ENCODE measurements around the gene PSMB5.
A peak's percentile ranks its signal among the peaks of the same experiment; 100 is the strongest.

The PSMB5 gene

DNA sequence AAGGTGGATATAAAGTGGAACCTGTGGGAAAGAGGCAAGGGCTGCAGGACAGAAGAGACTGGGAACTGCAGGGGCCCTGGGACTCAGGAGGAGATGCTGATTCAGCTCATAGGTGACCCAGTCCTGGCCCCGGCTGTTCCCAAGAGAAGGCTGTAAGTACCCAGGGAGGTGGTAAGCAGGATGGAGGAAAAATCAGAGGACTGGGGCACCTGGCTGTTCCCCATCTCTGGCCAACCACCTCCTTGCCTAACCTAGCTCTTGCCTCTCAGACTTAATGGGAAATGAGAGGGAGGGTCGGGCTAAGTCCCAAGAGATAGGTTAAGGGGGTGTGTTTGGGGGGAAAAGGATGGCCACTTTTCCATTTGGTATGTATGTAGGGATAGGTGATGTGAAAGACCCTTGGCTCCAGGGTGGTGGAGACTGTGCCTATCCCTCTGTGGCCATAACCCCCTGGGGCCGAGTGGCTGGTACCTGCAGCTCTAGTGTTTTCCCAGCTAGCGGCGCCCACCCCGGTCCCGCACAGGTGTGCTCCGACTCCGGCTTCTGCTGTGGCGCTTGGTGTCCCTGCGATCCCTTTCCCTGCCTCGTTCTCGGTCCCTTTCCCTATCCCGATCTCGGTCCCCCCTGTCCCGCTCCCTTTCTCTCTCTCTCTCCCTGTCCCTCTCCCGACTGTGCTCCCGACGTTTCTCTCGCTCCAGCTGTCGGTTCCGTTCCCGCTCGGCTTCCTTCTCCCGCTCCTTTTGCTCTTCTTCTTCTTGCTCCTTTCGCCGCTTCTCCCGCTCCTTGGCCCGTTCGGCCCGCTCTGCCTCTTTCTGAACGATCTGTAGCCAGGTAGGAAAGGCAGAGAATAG is 24.2 kb upstream of the PSMB5 start:
- Histone ChIP-seq H3K9me3 (ENCODE audit: control insufficient read depth, insufficient read depth, low read depth, low read length) (no peaks in the 10 kb centered on the region), H3K4me1 (ENCODE audit: control insufficient read depth, insufficient read depth, low read length) (peaks cover 4% of the 10 kb centered on the region; the same call in 1 of the 2 replicates), H3K36me3 (ENCODE audit: control insufficient read depth in 2 of 2, insufficient read depth in 1 of 2, low read length in 2 of 2) (peaks cover 30 to 64% of the 10 kb centered on the region in 2 experiments), H3K27ac (ENCODE audit: extremely low read depth, low read depth, low read length) (peak overlapping the region; percentile 40; the same call in 1 of the 2 replicates), H3K4me3 (ENCODE audit: low read depth, low read length) (no peak overlapping the region)
- ChIA-PET CTCF (interaction anchor here (0.6 to 16.2 kb wide), 24 partner anchors 10 to 634 kb away, joined by 3 to 469 read pairs (median 5); partner anchors contain the start of genes AJUBA and HAUS4), POLR2A (interaction anchor here (0.6 to 2.9 kb wide), 19 partner anchors 7 to 129 kb away, joined by 3 to 33 read pairs (median 9); partner anchors contain the start of genes ACIN1, AJUBA, C14orf119 and HAUS4)
- TF ChIP-seq ZNF16 (tag by site-specific recombination; IDR thresholded peaks at IDR 0.05; ENCODE audit: low read depth): no peak
- peak; percentile 55 for TF ChIP-seq ZBTB20 (tag by site-specific recombination; IDR thresholded peaks at IDR 0.05)
- TF ChIP-seq ZBTB21 (tag by site-specific recombination; IDR thresholded peaks at IDR 0.05): no peak
- TF ChIP-seq, protein P1, sequence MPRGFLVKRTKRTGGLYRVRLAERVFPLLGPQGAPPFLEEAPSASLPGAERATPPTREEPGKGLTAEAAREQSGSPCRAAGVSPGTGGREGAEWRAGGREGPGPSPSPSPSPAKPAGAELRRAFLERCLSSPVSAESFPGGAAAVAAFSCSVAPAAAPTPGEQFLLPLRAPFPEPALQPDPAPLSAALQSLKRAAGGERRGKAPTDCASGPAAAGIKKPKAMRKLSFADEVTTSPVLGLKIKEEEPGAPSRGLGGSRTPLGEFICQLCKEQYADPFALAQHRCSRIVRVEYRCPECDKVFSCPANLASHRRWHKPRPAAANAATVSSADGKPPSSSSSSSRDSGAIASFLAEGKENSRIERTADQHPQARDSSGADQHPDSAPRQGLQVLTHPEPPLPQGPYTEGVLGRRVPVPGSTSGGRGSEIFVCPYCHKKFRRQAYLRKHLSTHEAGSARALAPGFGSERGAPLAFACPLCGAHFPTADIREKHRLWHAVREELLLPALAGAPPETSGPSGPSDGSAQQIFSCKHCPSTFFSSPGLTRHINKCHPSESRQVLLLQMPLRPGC (tag by site-specific recombination; IDR thresholded peaks at IDR 0.05): no peak
- no peak for TF ChIP-seq ZBTB8A (tag by site-specific recombination; IDR thresholded peaks at IDR 0.05)
- TF ChIP-seq, protein P2, sequence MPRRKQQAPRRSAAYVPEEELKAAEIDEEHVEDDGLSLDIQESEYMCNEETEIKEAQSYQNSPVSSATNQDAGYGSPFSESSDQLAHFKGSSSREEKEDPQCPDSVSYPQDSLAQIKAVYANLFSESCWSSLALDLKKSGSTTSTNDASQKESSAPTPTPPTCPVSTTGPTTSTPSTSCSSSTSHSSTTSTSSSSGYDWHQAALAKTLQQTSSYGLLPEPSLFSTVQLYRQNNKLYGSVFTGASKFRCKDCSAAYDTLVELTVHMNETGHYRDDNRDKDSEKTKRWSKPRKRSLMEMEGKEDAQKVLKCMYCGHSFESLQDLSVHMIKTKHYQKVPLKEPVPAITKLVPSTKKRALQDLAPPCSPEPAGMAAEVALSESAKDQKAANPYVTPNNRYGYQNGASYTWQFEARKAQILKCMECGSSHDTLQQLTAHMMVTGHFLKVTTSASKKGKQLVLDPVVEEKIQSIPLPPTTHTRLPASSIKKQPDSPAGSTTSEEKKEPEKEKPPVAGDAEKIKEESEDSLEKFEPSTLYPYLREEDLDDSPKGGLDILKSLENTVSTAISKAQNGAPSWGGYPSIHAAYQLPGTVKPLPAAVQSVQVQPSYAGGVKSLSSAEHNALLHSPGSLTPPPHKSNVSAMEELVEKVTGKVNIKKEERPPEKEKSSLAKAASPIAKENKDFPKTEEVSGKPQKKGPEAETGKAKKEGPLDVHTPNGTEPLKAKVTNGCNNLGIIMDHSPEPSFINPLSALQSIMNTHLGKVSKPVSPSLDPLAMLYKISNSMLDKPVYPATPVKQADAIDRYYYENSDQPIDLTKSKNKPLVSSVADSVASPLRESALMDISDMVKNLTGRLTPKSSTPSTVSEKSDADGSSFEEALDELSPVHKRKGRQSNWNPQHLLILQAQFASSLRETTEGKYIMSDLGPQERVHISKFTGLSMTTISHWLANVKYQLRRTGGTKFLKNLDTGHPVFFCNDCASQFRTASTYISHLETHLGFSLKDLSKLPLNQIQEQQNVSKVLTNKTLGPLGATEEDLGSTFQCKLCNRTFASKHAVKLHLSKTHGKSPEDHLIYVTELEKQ (tag by site-specific recombination; IDR thresholded peaks at IDR 0.05; ENCODE audit: borderline replicate concordance): no peak
- TF ChIP-seq, protein P3, sequence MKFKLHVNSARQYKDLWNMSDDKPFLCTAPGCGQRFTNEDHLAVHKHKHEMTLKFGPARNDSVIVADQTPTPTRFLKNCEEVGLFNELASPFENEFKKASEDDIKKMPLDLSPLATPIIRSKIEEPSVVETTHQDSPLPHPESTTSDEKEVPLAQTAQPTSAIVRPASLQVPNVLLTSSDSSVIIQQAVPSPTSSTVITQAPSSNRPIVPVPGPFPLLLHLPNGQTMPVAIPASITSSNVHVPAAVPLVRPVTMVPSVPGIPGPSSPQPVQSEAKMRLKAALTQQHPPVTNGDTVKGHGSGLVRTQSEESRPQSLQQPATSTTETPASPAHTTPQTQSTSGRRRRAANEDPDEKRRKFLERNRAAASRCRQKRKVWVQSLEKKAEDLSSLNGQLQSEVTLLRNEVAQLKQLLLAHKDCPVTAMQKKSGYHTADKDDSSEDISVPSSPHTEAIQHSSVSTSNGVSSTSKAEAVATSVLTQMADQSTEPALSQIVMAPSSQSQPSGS (tag by site-specific recombination; IDR thresholded peaks at IDR 0.05; ENCODE audit: low read depth): no peak
- TF ChIP-seq ZBTB7A (tag by site-specific recombination; IDR thresholded peaks at IDR 0.05; ENCODE audit: low read depth): 0 out of 2 replicates have a peak, but pooled peaks have one; percentile 21
- TF ChIP-seq, protein P4, sequence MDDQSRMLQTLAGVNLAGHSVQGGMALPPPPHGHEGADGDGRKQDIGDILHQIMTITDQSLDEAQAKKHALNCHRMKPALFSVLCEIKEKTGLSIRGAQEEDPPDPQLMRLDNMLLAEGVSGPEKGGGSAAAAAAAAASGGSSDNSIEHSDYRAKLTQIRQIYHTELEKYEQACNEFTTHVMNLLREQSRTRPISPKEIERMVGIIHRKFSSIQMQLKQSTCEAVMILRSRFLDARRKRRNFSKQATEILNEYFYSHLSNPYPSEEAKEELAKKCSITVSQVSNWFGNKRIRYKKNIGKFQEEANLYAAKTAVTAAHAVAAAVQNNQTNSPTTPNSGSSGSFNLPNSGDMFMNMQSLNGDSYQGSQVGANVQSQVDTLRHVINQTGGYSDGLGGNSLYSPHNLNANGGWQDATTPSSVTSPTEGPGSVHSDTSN (CRISPR knock-in tag; IDR thresholded peaks at IDR 0.05): no peak
- TF ChIP-seq ZNF510 (tag by site-specific recombination; IDR thresholded peaks at IDR 0.05; ENCODE audit: insufficient replicate concordance): no peak
- no peak for TF ChIP-seq ZFHX2 (tag by site-specific recombination; conservative IDR thresholded peaks at IDR 0.05)
- TF ChIP-seq ZNF626 (tag by site-specific recombination; IDR thresholded peaks at IDR 0.05): no peak
- no peak for TF ChIP-seq ZNF394 (tag by site-specific recombination; IDR thresholded peaks at IDR 0.05; ENCODE audit: borderline replicate concordance)
- no peak for TF ChIP-seq ZNF266 (tag by site-specific recombination; IDR thresholded peaks at IDR 0.05; ENCODE audit: low read depth)
- TF ChIP-seq KLF10 (tag by site-specific recombination; IDR thresholded peaks at IDR 0.05): no peak
- TF ChIP-seq PRDM1 (tag by site-specific recombination; IDR thresholded peaks at IDR 0.05): peak; percentile 60
- no peak for TF ChIP-seq ZNF830 (tag by site-specific recombination; IDR thresholded peaks at IDR 0.05; ENCODE audit: low read depth)
- no peak for TF ChIP-seq ZNF214 (tag by site-specific recombination; IDR thresholded peaks at IDR 0.05; ENCODE audit: borderline replicate concordance)
- no peak for TF ChIP-seq ZNF548 (tag by site-specific recombination; IDR thresholded peaks at IDR 0.05)
- TF ChIP-seq ZNF366 (tag by site-specific recombination; conservative IDR thresholded peaks at IDR 0.05): peak; percentile 60
- no peak for TF ChIP-seq ZFP69B (tag by site-specific recombination; IDR thresholded peaks at IDR 0.05)
- TF ChIP-seq ZNF707 (tag by site-specific recombination; IDR thresholded peaks at IDR 0.05): no peak
- TF ChIP-seq, protein P5, sequence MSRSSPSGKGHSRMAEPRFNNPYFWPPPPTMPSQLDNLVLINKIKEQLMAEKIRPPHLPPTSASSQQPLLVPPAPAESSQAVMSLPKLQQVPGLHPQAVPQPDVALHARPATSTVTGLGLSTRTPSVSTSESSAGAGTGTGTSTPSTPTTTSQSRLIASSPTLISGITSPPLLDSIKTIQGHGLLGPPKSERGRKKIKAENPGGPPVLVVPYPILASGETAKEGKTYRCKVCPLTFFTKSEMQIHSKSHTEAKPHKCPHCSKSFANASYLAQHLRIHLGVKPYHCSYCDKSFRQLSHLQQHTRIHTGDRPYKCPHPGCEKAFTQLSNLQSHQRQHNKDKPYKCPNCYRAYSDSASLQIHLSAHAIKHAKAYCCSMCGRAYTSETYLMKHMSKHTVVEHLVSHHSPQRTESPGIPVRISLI (tag by site-specific recombination; IDR thresholded peaks at IDR 0.05): no peak
- TF ChIP-seq MYNN (tag by site-specific recombination; IDR thresholded peaks at IDR 0.05; ENCODE audit: borderline replicate concordance): no peak
- TF ChIP-seq, protein P6, sequence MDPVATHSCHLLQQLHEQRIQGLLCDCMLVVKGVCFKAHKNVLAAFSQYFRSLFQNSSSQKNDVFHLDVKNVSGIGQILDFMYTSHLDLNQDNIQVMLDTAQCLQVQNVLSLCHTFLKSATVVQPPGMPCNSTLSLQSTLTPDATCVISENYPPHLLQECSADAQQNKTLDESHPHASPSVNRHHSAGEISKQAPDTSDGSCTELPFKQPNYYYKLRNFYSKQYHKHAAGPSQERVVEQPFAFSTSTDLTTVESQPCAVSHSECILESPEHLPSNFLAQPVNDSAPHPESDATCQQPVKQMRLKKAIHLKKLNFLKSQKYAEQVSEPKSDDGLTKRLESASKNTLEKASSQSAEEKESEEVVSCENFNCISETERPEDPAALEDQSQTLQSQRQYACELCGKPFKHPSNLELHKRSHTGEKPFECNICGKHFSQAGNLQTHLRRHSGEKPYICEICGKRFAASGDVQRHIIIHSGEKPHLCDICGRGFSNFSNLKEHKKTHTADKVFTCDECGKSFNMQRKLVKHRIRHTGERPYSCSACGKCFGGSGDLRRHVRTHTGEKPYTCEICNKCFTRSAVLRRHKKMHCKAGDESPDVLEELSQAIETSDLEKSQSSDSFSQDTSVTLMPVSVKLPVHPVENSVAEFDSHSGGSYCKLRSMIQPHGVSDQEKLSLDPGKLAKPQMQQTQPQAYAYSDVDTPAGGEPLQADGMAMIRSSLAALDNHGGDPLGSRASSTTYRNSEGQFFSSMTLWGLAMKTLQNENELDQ (tag by site-specific recombination; IDR thresholded peaks at IDR 0.05; ENCODE audit: low read depth): no peak

Measured in HEK293 (cell line).